ENCODE results near the gene ADCY7.

Gene ADCY7

GRCh38 chr16:50329446-50330189, 63.3 kb downstream of the ADCY7 start:
- DNase-seq (ENCODE audit: low spot score): no peak
- no peak for TF ChIP-seq CTCF (IDR thresholded peaks at IDR 0.05; ENCODE audit: extremely low read depth, missing control alignments)

GRCh38 chr16:50331570-50331969, 65.2 kb downstream of the ADCY7 start:
- no peak for DNase-seq (ENCODE audit: low spot score)
- no peak for TF ChIP-seq CTCF (IDR thresholded peaks at IDR 0.05; ENCODE audit: extremely low read depth, missing control alignments)

- no peak for TF ChIP-seq CTCF (IDR thresholded peaks at IDR 0.05; ENCODE audit: extremely low read depth, missing control alignments)
- DNase-seq (ENCODE audit: low spot score): no peak
Measured at GRCh38 chr16:50332599-50332998, 66.2 kb downstream of the ADCY7 start.

GRCh38 chr16:50334106-50334975, 68.0 kb downstream of the ADCY7 start:
- no peak for TF ChIP-seq CTCF (IDR thresholded peaks at IDR 0.05; ENCODE audit: extremely low read depth, missing control alignments)

GRCh38 chr16:50335196-50335958, 69.0 kb downstream of the ADCY7 start:
- no peak for TF ChIP-seq CTCF (IDR thresholded peaks at IDR 0.05; ENCODE audit: extremely low read depth, missing control alignments)
- no peak for DNase-seq (ENCODE audit: low spot score)

More at GRCh38 chr16:50334106-50334975, 68.0 kb downstream of the ADCY7 start:
- no peak for DNase-seq (ENCODE audit: low spot score)

- no peak for DNase-seq (ENCODE audit: low spot score)
- no peak for TF ChIP-seq CTCF (IDR thresholded peaks at IDR 0.05; ENCODE audit: extremely low read depth, missing control alignments)
Measured at GRCh38 chr16:50336884-50337283, 70.5 kb downstream of the ADCY7 start.

All from GM20000 (cell line).